Measurements from ENCODE around the gene SLC24A4. TPM values are rescaled to one million over a fixed set of nuclear protein-coding genes. Genes with fewer than 3 reads are reported as not detected.

The SLC24A4 gene
- total RNA-seq, 4 donors from 2014 or later = 0.75 to 1.9 (median 1.4) TPM

- TF ChIP-seq CTCF (IDR thresholded peaks at IDR 0.05; ENCODE audit: low read depth) = no peak
Measured at GRCh38 chr14:92308716-92309115, 14.2 kb upstream of the SLC24A4 start.

- TF ChIP-seq CTCF (IDR thresholded peaks at IDR 0.05; ENCODE audit: low read depth) = no peak
Measured at GRCh38 chr14:92309968-92310530, 12.9 kb upstream of the SLC24A4 start.

GRCh38 chr14:92310776-92311375, 12.1 kb upstream of the SLC24A4 start:
- TF ChIP-seq CTCF (IDR thresholded peaks at IDR 0.05; ENCODE audit: low read depth) = no peak

- TF ChIP-seq CTCF (IDR thresholded peaks at IDR 0.05; ENCODE audit: low read depth) = no peak
Measured at GRCh38 chr14:92314182-92314581, 8.8 kb upstream of the SLC24A4 start.

GRCh38 chr14:92315050-92315805, 7.7 kb upstream of the SLC24A4 start:
- no peak for TF ChIP-seq CTCF (IDR thresholded peaks at IDR 0.05; ENCODE audit: low read depth)

GRCh38 chr14:92316176-92316575, 6.8 kb upstream of the SLC24A4 start:
- TF ChIP-seq CTCF (IDR thresholded peaks at IDR 0.05; ENCODE audit: low read depth) = no peak

GRCh38 chr14:92316937-92317336, 6.0 kb upstream of the SLC24A4 start:
- no peak for TF ChIP-seq CTCF (IDR thresholded peaks at IDR 0.05; ENCODE audit: low read depth)
